ENCODE measurements around the gene ZNF407. TPM values are rescaled to one million over a fixed set of nuclear protein-coding genes. Genes with fewer than 3 reads are reported as not detected.
"Not testable (repeated sequence)": the region's sequence is repeated elsewhere in the genome, so short reads cannot be mapped to it uniquely, and the experiment has no call there.

ZNF407 gene
- polyA plus RNA-seq, 1 donor, result 7.1 TPM

DNA sequence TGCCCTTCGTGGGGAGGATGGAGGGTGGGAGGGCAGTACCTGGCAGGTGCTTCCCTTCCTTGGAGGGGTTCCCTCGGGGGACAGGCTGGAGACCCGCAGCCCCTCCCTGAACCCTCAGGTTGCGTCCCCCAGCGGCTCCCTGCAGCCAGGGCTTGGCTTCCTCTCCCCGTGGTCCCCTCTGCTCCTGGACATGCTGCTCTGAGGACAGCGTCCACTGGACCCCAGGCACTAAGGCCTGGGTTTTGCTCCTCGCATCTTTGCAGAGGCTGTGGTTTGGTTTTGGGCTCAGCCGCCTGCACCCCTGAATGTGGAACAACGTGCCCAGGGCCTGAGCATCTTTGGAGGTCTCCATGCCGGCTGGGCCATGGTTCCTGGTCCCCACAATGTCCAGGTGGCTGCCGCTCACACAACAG lies 477.8 kb downstream of the ZNF407 start:
- no peak for DNase-seq

DNA sequence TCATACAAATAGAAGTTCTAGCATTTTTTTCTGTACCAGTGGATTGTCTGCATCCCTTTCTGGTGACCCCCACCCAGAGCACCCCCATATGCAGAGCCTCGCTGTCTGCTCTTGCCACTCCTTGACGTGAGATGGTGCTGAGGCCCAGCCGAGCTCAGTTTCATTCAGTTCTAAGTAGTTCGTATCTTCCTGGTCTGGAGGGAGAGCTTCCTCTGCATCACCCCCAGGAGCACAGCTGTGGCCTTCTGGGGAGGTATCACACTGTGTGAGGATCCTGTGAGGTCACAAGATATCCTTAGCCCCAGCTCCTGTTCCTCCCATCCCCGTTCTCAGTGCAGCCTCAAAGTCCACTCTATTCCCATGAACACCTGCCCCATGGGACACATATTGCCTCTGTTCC lies 478.6 kb downstream of the ZNF407 start:
- DNase-seq, result no peak

DNA sequence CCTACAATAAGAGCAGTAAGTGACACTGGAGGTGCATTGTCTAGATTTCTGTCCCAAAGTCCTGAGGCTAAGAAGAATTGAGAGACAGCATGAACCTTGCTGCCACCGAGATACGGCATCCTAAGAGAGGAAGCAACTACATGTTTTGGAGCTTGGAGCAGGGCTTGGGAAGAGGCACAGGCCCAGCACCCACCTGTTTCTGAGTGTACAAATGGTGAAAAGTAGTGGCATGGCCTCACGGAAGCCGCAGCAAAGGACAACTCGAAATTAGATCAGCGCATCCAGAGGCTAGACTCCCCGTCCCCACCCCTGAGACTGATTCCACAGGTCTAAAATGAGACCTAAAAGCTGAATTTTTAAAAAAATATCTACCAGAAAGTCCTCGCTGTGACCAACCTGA lies 483.8 kb downstream of the ZNF407 start:
- no peak for DNase-seq

DNA sequence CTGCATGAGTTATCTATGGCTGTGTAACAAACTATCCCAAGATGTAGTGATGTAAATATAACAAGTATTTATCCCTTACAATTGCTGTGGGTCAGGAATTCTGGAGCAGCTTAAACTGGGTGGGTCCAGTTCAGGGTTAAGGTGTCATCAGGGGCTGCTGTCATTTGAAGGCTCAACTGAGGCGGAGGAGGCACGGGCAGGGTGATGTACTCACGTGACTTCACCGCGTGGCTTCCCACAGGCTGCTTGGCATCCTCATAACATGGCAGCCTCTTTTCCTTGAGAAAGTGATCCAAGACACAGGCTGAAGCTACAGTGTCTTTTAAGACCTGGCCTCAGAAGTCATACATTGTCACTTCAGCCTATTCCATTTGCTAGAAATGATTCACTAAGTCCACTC lies 485.5 kb downstream of the ZNF407 start:
- no peak for DNase-seq

DNA sequence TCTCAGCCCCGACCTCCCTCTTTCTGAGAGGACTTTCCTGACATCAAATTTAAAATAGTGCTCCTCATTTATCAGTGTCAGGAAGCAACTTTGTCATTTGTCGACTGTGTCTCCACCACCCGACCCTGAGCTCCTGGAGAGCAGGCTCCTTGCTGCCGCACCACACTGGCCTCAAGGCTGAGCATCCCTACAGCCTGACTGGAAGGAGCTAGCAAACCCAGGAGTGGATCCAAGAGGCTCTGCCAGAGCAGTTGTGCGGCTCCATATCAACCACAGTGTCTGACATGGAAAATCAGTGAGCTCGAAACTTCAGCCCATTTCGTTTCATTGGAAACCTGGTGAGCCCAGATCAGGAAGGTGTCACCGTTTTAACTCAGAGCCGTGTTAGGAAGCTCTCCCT lies 486.1 kb downstream of the ZNF407 start:
- no peak for DNase-seq

DNA sequence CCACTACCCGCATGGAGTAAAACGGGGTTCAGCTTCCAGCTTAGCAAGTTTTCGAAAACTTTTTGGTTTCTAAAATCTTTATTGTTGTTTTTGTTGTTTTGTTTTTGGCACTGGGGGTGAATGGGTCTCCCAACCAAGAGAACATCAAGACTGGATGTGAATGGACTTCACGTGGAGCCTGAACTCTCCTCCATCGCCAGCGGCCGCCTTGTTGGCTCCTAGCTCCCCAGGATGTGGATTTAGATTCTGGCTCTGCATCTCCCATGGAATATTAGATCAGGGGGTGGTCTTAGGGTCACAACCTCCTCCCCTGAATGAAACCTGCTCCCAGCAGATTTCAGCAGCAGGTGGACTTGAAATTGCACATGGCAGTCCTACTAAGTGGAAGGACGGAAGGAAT lies 488.0 kb downstream of the ZNF407 start:
- DNase-seq, result not testable (repeated sequence)

DNA sequence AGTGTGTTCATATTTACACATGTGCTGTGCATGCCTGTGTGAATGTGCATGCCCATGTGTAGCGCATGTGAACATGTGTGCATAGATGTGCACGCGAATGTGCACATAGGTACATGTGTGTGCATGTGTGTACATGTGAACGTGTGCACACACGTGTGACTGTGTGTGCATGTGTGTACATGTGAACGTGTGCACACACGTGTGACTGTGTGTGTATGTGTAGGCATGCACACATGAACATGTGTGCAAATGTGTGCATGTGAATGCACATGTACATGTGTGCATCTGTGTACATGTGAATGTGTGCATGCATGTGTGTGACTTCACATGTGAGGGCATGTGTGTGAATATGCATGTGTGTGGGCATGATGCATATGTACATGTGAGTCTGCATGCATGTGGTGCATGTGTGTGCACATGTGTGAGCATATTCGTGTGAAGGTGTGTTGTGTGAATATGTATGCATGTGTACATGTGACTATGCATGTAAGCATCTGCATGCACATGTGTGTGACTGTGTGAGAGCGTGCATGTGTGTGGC lies 488.9 kb downstream of the ZNF407 start:
- DNase-seq, result no peak

DNA sequence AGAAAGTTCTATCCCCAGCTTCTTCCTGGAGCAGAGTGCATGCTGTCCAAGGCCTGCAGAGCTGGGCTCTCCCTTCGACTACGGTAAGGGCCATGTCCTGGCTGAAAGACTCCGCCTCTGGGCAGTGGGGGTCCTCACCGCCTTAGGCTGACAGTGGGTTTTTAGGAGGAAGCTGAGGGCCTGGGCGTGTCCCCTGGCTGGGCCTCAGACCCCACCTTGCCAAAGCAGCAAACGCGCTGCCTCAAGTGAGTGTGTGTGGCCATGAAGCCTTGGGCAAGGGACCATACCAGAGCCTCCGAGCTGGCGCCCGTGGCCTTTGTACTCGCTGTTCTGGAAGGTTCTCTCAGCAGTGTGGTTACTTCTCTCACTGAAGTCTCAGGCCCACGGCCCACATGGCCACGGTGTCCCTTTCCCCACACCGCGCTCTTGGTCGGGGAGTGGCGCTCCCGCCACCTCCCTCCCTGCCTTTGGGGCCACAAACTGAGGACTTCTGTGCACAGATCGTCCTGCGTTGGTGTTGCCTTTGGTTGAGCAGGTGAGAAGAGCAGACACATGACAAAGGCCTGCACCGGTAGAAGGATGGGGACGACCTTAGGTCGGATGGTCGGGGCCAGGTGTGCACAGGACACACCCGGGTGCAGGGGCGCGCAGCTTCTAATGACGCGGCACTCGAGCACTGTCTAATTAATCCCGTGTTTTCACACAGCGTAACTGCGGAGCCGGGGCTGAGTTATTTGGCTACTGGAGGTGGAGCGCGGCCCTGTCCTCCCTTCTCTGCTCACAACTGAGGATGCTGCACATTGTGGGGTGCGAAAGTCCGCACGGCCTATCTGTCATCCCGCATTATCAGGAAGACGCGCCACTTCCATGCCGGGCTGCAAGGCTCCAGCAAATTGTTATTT lies 489.7 kb downstream of the ZNF407 start:
- no peak for DNase-seq

DNA sequence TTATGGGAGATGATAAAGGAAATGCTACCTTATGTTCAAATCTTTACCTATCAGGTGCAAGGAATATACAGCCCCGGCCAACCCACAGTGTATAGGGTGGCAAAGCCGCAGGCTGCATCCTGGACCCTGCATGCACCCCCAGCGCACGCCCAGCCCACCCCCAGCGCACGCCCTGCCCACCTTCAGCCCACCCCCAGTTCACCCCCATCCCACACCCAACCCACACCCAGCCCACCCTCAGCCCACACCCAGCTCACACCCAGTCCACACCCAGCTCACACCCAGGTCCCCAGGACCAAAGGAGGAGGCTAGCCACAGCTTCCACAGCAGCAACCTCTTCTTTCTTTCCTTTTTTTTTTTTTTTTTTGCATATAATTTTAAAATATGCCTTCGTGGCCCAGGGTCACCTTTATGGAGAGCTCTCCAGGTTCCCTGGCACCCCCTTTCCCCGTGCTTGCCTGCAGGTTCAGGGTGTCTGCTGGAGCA lies 490.4 kb downstream of the ZNF407 start:
- DNase-seq, result no peak

DNA sequence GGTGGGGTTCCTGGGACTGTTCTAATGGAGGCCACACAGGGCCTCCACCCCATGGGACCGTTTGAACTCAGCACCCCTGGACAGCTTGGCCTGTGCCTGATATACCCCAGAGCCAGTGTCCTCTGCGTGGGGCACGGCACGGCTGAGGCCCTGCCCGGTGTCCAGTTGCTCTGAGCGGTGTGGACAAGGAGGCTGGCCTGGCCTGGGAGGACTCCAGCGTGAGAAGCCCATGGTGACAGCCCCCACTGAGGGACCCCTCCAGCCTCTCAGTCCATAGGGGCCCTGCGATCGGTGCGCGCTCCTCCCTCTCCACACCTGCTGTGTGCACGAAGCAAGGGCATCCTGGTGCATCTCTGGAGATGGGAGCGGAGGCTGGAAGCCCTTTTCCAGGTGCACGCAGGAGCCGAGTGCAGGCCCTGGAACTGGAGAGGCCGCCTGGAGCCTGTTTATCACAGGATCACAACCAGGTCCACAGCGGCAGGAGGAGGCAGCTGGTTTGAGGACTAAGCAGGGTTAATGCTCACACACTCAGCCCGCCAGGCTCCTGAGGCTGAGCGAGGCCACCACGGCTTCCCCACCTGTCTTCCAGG lies 491.0 kb downstream of the ZNF407 start:
- DNase-seq, result no peak

DNA sequence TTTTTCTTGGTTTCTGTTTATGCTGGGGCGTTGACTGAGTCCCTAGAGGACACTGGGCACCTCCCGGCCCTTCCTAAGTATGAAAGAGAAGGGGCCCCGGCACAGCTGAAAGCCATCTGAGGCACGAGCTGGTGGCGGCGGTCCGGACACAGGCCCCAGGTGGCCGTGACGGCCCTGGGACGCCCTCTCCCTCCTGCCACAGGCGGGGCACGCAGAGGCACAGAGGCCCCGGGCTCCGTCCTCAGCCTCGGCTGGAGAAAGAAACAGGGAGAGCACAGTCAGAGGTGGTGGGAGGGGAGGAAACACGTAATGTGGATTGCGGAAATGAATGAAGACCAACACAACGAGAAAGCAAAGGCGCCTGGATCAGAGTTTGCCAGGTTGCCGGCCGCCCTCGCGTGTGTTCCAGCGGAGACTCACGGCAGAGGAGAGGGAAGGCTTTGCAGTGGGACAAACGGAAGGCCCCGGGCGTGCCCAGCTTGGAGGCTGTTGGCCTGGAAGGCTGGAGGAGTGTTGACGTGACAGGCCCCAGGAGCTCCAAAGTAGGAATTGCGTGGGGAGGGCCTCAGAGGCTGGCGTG lies 492.2 kb downstream of the ZNF407 start:
- no peak for DNase-seq

DNA sequence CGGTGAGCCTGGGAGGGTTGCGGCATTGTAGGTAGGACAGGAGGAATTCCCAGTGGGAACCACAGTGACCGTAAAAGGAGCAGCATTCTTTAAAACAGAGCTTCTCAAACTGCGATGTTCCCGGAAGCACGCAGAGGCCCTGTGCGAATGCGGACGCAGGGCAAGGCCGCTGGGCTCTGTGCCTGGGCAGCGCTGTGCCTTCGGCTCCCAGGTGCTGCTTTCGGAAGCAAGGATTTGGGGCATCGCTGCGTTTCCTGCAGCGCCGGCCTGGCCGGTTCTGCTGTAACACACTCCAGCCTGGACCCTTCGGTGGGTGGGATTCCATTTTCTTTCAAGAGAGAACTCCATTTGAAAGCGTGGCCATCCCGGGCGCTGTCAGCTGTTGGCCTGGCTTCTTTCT lies 492.7 kb downstream of the ZNF407 start:
- no peak for DNase-seq

DNA sequence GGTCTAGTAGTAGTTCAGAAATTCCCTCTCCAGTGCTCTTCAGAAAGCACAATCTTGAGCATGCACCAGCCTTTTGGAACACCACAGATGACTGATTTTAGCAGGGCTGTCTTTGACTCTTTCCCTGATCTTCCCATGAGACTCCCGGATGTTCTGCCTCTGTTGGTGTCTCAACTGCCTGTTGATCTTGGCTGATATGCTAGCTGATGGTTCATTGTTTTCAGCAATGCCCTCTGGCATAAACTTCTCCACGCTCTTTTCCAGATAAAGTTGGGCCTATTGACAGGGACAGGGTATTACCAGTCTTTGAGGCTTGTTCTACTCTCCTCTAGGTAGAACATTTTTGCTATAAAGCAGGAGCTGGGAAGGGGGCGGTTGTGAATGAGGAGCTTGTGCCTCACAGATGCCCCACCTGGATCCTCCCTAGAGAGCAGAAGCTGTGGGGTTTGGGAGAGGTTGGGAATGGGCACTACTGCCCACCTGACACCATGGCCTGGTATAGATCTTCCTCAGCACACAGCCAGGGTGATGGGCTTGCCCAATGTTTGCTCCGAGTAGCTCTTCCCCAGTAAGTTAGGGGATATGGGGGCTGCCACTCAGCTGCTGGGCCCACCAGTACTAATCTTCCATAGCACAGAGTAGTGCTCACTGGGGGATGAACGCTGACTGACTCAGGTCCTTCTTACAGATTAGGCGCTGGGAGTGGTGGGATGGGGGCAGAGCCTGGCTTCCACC lies 500.0 kb downstream of the ZNF407 start:
- DNase-seq, result no peak

DNA sequence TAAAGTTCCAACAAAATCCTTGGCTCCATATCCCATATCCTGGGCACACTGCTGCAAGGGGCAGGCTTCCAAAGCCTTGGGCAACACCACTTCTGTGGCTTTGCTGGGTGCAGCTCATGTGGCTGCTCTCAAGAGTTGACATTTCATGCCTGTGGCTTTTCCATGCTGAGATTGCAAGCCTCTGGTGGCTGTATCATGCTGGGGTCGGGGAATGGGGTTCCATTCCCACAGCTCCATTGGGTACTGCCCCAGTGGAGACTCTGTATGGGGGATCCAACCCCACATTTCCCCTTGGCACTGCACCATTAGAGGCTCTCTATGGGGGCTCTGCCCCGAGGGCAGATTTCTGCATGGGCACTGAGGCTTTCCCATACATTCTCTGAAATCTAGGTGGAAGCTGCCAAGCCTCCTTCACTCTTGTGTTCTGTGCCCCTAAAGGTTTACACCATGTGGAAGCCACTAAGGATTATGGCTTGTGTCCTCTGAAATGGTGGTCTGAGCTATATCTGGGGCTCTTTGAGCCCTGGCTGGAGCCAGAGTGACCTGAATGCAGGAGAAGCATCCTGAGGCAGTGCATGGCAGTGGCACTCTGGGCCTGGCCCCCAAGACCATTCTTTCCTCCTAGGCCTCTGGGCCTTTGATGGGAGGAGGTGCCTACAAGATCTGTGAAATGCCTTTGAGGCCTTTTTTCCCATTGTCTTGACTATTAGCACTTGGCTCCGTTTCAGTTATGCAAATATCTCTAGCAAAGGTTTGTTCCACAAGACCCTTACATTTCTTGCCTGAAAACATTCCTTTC lies 503.4 kb downstream of the ZNF407 start:
- no peak for DNase-seq

DNA sequence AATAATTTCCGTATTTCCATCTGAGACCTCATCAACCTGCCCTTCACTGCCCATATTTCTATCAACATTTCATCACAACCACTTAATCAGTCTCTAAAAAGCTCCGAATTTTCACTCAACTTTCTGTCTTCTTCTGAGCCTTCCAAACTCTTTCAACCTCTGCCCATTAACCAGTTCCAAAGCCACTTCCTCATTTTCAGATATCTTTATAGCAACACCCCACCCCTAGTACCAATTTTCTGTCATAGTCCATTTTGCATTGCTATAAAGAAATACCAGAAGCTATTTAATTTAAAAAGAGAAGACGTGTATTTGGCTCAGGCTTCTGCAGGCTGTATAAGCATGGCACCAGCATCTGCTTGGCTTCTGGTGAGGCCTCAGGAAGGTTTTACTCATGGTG lies 504.2 kb downstream of the ZNF407 start:
- DNase-seq, result no peak

DNA sequence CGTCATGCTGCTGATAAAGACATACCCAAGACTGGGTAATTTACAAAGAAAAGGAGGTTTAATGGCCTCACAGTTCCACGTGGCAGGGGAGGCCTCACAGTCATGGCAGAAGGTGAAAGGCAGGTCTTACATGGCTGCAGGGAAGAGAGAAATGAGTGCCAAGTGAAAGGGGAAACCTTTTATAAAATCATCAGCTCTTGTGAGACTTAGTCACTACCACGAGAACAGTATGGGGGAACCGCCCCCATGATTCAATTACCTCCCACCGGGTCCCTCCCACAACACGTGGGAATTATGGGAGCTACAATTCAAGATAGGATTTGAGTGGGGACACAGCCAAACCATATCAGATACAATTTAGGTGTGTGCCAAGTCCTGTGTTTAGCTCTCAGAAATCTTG lies 506.4 kb downstream of the ZNF407 start:
- not testable (repeated sequence) for DNase-seq

DNA sequence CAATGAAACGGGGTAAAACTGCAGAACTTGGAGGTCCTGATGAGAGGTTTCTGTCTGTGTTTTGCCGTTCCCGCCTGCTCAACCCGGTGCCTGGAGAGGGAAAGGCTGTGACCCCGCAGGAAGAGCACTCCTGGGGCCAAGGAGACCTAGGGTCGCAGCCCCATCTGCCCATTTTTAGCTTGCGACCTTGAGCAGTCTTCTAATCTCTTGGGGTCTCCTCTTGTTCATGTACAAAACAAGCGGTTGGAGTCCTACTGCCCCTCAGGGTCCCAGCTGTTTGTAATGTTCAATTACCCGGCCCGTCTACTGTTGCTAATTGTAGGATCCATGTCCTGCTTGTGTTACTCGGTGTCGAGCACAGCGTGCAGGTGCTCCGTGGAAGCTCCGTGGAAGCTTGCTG lies 506.8 kb downstream of the ZNF407 start:
- DNase-seq, result no peak

DNA sequence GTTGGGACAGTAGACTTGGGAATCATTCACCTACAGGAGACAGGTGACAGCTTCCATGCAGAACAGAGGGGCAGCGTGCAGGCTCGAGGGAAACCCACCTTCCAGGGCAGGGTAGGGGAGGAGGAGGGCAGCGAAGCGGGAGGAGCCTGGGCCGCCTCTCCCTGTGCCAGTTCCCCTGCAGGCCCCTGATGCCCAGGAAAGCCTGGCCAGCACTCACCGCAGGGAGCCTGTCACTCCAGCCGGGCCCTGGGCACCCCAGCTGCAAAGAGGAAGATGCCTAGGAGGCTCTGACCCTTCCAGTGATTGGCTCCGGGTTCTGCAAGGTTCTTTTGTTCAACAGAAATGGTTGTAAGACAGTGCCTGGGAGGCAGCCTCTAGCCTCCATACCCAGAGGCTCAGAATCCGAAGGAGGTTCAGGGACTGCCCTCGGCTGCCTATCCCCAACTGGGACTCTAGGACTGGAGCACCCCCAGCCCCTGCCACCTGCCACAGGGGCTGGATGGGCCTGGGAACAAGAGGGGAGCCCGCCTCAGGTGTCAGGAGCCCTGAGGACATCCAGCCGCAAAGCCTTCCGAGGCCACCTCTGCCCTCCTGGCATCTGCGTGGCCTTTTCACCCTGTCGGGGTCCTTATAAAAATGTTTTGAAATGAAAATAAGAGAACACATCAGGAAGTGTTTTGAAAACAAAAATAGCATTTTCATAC lies 508.0 kb downstream of the ZNF407 start:
- DNase-seq, result no peak

DNA sequence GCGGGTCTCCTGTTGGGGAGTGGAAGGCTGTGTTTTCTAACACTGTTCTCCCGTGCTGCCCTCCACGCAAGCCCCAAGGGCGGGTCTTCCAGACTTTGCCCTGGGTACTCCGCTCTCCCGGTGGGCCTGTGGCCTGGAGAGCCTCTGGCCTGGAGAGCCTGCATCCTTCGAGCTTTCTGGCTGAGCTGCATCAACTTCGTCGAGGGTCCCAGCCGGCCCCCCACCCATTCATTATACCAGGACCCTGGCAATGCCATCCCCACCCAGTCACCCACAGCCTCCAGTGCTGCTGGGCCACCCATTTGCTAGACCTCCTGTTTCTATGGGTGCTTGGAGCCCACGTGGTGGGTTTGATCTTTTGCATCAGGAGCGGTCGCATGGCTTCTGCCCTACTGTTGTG lies 509.1 kb downstream of the ZNF407 start:
- DNase-seq, result no peak

DNA sequence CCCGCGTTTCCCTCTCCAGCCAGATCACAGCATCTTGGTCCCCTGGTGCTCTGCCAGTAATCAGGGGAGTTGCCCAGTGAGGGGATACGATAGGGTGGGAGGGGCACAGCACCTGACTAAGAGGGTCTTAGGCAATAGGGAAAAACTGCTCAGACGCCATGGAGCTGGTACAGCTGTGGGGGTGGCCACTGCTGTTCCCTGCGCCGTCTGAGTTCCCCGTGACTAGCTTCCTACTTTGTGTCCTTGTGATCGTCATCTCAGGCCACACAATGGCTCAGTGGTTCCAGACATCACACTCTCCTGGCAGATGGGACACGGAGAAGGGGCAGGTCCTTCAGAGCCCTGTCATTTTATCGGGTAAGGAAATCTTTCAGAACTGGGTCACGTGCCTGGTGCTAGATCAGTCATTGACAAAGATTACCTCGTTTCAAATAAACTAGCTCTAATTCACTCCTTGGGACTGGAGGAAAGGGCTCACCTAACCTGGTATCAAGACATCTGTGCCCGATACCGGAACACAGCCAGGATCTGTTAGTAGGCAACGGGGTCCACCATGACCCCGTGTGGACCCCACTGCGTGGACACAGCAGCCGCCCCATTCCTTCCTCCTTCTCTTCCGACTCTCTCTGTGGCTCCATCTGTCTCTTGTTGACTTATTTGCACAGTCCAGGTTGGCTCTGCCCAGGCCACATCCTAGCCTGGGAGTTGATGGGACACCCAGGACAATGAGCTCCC lies 509.7 kb downstream of the ZNF407 start:
- DNase-seq, result no peak

DNA sequence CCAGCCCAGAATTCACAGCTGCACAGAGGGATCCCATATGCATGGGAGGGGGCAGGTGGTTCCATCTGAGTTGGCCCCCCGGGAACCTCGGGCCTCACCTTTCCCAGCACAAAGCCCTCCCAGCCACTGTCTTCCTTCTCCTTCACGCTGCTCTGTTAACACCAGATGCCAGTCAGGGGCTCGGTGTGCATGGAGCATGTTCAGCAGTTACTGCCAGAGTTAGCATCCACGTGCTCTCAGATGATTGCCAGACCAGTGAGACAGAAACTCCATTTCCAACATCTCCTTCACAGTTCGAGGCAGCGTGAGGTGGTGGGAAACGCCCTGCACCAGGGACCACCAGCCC lies 510.2 kb downstream of the ZNF407 start:
- no peak for DNase-seq

All from hindlimb muscle (tissue), 1 donor.